Jurkat, Clone E6-1 (cell line): ENCODE data around the gene NRAP.

Experiments
- DNase-seq: peaks from one replicate; pipeline ENCODE4 v3.0.0-alpha.2; 2011; ENCODE audit warnings: low read depth, low spot score
- H3K4me3 ChIP-seq: 2 replicates; pipeline ENCODE4 v1.5.1; 2011; ENCODE audit warnings: mild to moderate bottlenecking, low read length, control low read depth, moderate library complexity

Gene NRAP

DNA sequence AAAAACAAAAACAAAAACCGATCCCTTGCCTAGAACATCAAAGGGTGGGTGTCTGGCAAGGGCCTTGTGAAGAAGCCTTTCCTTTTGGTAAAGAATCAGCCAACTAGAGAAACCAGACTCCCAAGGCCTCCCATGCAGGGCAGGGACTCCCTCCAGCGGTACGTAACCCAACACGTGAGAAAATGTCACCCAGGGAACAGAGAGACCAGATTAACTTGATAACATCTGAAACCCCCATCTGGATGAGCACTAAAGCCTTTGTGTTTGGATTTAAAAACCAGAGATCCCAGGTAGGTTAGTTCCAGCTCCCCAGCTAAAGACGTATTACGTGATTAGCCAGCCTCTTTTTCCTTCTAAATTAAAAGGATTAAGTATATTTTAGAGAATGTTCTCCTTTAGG is 114.0 kb downstream of the NRAP start:
- no peak for DNase-seq
- H3K4me3 ChIP-seq: no peak overlapping the region

DNA sequence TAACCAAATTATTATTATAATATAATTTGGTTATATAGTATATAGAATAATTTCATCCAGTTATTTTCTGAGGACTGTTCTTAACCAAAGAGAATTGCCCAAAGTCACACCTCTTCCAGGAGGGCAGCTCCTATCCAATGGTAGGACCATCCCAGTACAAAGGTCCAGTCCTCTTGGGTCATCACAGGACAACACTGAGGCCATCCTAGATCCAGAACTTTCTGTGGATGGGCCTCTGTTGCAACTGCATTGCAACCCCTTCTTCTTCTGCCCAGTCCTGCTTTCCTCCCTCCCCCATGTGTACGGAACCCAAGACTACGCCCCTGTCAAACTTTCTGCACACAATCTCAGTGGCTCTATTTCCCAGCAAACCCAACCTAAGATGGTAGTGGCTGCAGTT is 116.4 kb downstream of the NRAP start:
- H3K4me3 ChIP-seq: no peak overlapping the region
- no peak for DNase-seq

GRCh38 chr10:113544392-113544791 is 119.4 kb downstream of the NRAP start:
- no peak overlapping the region for H3K4me3 ChIP-seq
- DNase-seq: no peak

- no peak overlapping the region for H3K4me3 ChIP-seq
- no peak for DNase-seq
These were observed 120.5 kb downstream of the NRAP start for GRCh38 chr10:113543107-113543955.

DNA sequence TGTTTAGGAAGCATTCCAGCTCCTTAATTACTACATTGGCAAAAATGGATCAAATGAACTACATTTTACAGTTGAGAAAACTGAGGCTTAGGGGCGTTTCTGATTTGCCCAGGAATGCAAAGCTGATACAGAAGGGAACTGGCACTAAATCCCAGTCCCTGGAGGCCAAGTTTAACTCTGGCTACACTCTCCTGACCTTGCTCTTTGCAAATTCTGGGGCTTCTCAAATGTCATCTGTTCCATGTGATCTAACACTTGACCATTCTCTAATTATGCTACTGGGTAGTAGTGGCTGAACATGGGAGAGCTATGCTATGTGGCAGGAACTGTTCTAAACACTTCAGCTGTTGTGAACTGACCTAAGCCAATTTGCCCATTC is 122.3 kb downstream of the NRAP start:
- H3K4me3 ChIP-seq: no peak overlapping the region
- no peak for DNase-seq

DNA sequence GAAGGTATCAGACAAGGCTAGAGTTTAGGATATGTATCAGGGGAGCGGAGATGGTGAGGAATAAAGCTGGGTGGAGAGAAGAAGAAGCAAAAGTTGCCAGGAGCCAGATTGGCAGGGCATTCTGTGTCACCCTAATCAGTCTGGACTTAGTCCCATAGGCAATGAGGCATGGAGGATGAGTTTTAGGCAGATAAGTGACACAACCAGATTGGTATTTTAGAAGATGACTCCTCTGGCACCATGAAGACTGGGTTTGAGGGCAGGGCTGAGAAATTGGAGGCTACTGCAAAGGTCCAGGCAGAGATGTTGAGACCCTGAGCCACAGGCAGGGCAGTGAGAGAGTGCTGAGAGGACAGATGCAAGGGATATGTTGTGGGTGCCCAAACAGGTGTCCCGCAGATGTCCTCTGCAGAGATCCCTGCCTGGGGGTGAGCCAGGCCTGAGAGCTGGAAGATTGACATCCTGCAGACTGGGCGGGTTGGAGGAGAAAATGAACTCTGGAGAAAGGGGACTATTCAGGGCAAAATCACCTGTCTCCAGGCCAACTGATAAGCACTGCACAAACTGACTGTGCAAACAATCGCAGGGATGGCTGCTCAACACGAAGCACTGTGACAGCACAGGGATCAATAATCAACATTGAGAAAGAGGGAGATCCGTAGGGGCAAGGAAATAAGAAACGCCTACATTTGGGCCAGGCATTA is 122.8 kb downstream of the NRAP start:
- DNase-seq: no peak
- no peak overlapping the region for H3K4me3 ChIP-seq

DNA sequence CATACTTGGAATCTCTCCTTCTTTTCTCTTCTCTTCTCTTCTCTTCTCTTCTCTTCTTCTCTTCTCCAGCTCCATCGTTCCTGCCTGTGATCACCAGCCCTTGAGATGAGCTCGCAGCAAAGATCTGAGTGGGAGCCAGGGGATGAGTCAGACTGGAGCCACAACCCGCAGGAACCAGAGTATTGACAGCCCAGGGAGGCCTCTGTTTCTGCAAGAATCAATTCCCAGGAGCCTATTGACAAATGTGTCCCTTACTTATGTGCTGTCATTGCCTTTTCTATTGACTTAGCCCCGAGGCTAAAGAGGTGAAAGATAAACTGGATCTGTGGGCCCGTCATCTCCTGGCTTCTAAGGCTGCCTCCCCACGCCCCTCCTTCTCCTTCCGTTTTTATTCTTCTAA is 124.1 kb downstream of the NRAP start:
- no peak overlapping the region for H3K4me3 ChIP-seq
- no peak for DNase-seq
